HG02970 (cell line): Measurements from ENCODE around the gene ELOA.
"Not testable (repeated sequence)": the region's sequence is repeated elsewhere in the genome, so short reads cannot be mapped to it uniquely, and the experiment has no call there.

Experiments
- ATAC-seq: cut with Tn5 transposase; IDR thresholded peaks from one replicate; pipeline ENCODE4 v1.9.1; 2021; ENCODE audit warnings: mild to moderate bottlenecking, moderate library complexity, moderate number of reproducible peaks; ENCODE audit not compliant: unreplicated experiment, low FRiP score

The ELOA gene

DNA sequence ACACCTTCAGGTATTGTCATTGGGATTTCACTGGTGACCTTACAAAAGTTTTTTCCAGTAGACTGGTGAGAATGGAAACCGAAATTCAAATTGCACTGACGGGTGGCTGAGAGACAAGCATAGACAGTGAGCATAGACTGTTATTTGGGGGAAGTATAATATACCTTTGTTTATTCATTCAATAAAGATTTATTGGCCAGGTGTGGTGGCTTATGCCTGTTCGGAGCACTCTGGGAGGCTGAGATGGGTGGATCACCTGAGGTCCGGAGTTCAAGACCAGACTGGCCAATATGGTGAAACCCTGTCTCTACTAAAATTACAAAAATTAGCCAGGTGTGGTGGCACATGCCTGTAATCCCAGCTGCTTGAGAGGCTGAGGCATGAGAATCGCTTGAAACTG lies 10.0 kb upstream of the ELOA start:
- ATAC-seq = not testable (repeated sequence)

DNA sequence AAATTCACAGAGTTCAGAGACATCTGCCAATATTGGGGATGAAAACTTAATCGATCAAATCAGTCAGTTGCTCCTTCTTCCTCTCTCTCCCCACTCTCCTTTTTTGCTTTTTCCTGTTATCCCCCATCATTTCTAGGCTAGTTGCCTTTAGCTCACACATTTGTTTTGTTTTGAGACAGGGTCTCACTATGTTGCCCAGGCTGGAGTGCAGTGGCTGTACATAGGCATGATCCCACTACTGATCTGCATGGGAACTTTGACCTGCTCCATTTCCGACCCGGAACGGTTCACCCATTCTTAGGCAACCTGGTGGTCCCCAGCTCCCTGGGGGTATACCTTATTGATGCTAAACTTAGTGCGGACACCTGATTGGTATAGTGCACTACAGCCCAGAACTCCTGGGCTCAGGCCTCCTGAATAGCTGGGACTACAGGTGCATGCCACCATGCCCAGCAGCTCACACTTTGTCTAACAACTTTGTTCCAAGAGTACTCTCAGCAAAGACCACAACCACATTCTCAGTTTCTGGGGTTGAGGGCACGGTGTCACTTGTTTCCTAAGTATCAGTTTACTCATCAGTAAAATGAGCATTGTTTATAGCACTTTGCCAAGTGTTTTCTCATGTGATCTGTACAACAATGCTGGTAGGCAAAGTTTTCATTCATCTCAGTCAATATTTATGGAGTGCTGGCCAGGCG lies 6.7 kb upstream of the ELOA start:
- no peak for ATAC-seq

DNA sequence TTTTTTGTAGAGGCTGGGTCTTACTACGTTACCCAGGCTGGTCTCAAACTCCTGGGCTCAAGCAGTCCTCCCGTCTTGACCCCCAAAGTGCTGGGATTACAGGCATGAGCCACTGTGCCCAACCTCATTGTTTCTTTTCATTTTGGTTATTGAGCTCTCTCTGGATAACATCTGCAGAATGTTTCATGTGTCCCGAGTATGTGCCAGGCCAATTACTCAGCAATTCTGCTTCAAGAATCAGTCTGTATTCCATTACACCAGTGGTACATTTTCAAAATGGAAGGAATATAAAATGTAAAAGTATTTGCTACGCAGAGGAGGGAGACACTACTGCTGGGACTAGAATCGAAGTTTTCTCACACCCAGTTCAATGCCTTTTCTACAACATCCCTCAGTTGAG lies 1.7 kb upstream of the ELOA start:
- ATAC-seq = no peak

DNA sequence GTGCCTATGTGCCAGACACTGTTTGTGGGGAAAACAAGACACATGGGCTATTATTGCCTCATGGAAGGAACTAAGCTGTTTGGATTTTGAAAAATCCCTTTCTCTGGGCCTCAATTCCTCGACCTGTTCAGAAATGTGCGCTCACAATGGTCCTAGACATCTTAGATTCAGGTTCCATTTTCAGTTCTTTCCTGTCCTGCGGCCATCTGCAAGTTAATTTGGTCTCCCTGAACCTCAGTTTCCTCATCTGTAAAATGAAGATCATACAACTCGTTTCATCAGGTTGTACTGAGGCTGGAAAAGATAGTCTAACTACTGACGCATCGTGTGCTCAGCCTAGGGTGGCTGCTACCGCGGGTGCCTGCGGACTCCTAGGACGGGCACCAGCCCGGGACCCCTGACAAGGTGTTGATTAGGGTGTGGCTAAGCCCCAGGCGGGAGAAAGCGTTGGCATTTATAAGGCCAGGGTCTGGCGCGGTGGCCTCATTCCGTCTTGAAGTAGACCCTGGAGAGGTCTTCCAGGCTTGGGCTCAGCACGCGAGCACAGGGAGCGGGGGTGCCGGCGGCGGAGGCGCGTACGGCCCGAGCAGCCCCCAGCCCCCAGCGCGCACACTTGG lies 493 bp upstream of the ELOA start:
- ATAC-seq = no peak

DNA sequence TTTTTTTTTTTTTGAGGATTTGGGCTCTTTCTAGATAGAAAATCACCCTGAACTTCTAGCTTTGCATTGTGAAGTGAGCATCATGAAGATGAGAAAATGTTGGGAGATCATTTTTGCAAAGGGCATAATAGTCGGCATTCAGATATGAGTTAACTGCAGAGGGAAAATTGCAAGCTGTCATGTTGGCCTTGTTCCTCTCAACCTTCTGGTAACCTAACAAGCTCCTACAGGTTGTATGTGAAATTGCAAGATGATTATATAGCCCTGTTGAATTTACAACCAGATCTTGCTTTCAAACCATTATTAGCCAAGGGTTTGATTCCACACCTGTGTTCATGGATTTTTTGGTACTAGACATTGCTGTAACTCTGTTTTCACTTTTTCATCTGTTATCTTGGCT lies 2.2 kb downstream of the ELOA start:
- ATAC-seq = no peak

DNA sequence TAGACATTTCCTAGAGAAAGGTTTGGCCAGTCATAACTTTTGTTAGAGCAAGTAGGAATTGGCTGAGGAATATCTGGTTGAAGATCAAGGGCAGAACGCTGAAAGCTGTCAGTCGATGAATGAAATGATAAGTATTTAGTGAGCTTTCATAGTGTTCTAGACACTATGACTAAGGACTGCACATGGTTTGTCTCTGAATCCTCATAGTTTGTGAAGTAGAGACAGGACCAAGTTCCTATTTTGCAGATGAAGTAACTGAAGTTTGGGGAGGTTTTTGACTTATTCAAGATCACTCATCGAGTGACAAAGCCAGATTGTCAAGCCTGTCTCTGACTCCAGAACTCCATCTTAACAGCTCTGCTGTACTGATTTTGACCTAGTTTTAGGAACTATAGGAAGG lies 4.7 kb downstream of the ELOA start:
- ATAC-seq = no peak

DNA sequence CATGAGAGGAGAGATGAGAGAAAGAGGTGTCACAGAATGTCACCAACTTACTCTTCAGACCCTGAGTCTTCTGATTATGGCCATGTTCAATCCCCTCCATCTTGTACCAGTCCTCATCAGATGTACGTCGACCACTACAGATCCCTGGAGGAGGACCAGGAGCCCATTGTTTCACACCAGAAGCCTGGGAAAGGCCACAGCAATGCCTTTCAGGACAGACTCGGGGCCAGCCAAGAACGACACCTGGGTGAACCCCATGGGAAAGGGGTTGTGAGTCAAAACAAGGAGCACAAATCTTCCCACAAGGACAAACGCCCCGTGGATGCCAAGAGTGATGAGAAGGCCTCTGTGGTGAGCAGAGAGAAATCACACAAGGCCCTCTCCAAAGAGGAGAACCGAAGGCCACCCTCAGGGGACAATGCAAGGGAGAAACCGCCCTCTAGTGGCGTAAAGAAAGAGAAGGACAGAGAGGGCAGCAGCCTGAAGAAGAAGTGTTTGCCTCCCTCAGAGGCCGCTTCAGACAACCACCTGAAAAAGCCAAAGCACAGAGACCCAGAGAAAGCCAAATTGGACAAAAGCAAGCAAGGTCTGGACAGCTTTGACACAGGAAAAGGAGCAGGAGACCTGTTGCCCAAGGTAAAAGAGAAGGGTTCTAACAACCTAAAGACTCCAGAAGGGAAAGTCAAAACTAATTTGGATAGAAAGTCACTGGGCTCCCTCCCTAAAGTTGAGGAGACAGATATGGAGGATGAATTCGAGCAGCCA lies 8.0 kb downstream of the ELOA start:
- no peak for ATAC-seq

DNA sequence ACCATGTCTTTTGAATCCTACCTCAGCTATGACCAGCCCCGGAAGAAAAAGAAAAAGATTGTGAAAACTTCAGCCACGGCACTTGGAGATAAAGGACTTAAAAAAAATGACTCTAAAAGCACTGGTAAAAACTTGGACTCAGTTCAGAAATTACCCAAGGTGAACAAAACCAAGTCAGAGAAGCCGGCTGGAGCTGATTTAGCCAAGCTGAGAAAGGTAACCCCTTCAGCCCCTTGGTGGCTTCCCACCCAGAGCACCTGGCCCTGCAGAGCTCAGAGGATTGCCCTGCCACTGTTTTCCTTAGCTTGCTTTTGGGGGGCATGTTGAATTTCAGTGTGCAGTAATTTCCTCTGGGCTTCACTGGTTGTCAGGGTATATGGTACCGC lies 8.5 kb downstream of the ELOA start:
- no peak for ATAC-seq

DNA sequence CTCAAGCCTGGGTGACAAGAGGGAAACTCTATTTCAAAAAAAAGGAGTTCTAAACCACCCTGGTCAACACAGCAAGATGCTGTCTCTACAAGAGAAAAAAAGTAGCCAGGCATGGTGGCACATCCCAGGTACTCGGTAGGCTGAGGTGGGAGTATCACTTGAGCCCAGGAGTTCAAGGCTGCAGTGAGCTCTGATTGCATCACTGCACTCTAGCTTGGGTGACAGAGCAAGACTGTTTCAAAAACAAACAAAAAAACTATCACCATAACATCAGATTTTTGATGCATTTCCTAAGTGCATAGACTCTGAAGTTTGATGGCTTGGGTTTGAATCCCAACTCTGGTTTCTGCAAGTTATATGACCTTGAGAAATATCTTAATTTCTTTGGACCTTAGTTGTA lies 9.6 kb downstream of the ELOA start:
- ATAC-seq = no peak

DNA sequence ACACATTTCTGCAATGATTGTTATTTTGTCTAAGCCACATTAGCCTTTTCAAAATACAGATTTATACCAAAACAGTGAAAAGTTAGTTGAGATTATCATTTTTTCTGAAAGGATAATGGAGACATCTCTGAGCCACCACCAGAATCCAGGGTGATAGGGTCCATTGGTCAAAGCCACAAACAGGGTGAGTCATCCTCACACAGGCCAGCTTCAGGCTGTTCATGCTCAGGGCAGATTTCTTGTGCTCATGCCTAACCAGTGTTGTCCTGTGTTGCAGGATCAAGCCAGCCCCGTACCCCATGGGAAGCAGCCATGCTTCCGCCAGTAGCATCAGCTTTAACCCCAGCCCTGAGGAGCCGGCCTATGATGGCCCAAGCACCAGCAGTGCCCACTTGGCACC lies 13.4 kb downstream of the ELOA start:
- ATAC-seq = no peak

DNA sequence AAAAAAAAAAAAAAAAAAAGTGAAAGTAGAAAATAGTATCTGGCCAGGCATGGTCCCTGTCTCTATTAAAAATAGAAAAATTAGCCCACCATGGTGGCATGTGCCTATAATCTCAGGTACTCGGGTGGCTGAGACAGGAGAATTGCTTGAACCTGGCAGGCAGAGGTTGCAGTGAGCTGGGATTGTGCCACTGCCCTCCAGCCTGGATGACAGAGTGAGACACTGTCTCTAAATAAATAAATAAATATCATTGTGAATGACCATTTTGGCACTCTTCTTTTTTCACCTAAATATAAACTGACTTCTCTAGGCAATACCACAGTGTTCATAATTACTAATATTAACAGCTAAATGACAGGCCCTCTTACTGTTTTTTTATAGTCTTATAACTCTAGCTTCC lies 14.5 kb downstream of the ELOA start:
- ATAC-seq = no peak

DNA sequence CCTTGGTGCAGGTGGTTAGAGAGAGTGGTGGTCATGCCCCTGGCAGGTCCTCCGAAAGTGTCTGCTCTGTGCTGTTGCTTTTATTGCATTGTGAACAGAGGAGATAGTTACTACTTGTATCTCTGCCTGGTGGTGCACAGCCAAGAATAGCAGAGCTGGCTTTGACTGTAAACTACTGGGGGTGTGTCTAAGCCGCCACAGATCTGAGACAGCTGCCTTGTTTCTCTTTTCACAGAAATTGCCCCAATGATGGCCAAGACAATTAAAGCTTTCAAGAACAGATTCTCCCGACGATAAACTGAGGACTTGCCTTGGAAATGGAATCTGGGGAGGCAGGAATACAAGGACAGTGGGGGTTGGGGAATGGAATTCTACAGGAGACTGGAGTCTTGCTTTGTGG lies 16.0 kb downstream of the ELOA start:
- ATAC-seq = no peak

DNA sequence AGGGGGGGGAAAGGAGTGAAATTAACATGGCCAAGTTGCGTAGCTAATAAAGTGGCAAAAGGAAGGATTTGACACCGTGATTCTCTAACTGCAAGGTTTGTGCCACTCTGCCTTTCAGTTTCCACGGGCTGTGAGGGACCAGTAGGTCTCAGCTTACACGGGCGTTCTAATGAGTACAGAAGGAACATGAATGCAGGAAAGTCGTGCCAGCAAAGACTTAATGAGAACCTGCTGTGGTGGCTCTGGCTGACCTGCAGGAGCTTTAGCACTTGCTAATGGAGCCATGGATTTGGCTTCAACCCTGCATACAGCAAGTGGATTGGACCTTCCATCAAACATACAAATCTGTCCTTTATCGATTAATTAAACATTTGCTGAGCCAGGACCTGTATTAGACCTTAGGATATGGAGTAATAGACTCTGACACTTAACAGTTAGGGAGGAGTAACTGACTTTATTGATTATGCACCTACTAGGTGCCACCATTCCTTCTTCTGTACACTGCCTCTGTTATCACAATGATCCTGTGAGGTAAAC lies 19.8 kb downstream of the ELOA start:
- no peak for ATAC-seq

DNA sequence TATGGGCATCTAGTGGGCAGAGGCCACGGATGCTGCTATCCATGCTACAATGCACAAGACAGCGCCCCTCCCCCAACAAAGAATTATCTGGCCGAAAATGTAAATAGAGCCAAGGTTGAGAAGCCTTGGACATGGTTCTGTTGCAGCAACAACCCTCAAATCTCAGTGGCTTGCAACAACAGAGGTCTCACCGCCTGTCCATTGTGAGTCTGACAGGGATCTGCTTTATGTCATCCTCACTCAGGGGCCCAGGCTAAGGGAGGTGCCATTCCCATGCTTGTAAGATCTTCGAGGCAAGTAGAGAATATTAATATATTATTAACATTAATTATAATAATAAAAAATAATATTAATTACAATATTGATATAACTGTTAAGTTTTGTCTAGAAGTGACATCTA lies 25.5 kb downstream of the ELOA start:
- ATAC-seq = no peak

DNA sequence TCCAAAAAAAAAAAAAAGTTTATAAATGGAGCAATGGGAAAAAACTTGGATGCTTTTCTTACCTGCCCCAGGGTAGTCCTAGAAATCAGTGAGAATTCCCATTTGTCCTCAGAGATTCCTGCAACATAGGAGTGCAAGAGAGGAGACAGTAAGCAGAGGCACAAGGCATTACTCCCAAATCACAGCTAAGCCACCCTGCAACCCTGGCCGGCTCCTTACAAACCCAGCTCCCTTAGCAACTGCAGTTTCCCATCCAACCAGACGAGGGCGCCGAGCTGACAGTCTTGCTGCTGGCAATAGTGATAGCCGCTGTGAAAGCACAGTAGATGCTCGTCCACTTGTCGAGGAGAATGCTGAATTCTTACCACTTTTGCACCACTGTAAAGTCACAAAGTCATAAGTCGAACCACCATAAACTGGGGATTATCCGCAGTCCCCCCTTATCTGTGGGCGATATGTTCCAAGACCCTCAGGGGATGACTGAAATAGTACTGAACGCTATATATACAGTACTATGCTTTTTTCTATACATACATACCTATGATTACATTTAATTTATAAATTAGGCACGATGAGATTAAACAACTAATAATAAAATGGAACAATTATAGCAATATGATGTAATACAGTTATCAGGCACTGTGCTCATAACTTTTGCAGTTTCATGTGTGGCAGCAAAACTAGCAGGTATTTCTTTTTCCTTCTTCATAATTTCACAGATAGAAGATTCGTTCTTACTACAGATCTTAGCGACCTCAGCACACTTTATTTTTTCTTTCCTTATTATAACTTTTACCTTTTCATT lies 29.0 kb downstream of the ELOA start:
- ATAC-seq = no peak

DNA sequence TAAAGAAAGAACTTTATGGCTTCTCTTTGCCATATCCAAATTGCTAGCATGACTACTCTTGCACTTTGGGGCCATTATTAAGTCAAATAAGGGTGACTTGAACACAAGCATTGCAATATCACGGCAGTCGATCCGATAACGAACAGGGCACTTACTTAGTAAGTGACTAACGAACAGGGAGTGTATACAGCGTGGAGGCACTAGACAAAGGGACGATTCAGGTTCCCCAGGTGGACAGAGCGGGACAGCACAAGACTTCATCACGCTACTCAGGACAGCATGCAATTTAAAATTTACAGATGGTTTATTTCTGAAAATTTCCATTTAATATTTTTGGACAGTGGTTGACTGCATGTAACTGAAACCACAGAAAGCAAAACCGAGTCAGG lies 29.6 kb downstream of the ELOA start:
- ATAC-seq = no peak

DNA sequence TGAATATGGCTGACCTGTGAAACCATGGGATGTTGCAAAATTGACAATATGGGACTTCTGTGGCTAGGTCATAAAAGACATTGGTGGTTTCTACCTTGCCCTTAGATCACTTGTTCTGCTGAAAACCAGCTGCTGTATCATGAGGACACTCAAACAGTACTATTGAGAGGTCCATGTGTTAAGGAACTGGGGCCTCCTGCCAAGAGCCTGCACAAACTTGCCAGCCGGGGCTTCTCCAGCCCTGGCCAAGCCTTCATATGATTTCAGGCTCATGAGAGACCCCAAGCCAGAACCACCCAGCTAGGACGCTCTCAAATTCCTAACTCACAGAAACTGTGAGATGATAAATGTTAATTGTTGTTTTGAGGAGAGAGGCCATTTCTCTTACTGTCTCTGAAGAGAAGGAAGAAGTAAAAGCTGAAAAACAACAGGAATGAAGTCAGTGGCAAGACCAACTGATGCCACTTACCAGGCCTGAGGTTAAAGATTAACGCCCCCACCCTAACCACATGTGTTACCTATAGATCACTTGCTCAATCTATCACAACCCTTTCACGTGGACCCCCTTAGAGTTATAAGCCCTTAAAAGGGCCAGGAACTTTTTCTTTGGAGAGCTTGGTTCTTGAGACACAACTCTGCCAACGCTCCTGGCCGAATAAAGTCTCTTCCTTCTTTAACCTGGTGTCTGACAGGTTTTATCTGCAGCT lies 31.1 kb downstream of the ELOA start:
- no peak for ATAC-seq

DNA sequence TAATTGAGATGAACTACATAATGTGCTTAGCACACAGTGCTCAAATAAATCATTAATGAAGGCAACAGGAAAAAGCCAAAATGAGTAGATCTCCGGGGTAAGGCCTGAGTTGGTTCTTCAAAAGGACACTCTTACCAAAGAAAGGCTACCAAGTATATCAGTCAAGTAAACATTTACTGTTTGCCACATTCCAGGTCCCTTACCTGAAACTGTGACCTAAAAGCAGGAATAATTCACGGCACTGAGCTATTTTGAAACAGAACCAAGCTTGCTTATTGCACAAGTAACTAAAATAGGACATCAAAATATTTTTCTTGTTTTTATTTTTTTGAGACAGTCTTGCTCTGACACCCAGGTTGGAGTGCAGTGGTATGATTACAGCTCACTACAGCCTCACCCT lies 32.9 kb downstream of the ELOA start:
- ATAC-seq = no peak

DNA sequence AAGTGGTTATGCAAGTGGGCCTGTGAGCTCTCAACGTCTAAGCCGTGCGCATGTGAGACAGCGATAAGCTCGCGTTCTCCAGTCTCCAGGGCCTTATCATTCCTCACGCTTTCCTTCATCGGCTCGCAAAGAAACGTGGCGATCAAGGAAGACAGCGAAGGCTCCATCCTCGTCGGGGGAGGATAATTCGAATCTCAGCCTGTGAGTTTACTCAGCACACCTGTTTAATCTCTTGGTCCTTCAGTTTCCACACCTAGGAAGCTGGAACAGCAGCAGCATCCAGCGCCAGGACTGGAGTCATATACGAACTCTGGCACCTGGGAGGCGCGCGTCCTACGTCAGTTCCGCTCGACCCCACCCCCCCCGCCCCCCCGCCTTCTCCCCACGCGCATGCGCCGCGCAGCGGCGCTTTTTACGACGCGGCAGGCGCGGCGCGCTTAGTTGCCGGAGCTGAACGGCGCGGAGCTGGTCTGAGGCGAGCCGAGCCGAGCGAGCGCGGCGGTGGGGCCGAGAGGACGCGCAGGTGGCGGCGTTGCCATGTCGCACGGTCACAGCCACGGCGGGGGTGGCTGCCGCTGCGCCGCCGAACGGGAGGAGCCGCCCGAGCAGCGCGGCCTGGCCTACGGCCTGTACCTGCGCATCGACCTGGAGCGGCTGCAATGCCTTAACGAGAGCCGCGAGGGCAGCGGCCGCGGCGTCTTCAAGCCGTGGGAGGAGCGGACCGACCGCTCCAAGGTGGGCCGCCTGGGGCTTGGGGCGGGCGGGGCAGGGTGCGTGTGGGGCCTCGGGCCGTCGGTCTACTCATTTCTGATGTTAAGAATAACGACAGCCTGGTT lies 34.9 kb downstream of the ELOA start, which contains the start of gene PITHD1:
Gene PITHD1 (plus strand): TSS at position 440 of the 836 bp plus-strand sequence. CDS start 98 bp downstream, at position 538.
- ATAC-seq = peak; percentile 75
